Prostate gland (tissue), 2 donors: Measurements from ENCODE around the gene SLC9B1.

ENCODE experiments used
- POLR2A ChIP-seq: fragments of 450-650 bp; IDR thresholded peaks from one replicate; pipeline ENCODE4 v1.6.1; 2016; ENCODE audit warnings: antibody characterized with exemption, mild to moderate bottlenecking
- POLR2AphosphoS5 ChIP-seq: sonication (generic); formaldehyde crosslinking; IDR thresholded peaks from one replicate; pipeline ENCODE4 v1.6.1; 2017; ENCODE audit warnings: antibody characterized with exemption
- TF ChIP-seq, protein P1 (sequence below), 4 experiments: fragments of 200-600 bp in 2 of 4; fragments of 450-650 bp in 2 of 4; sonication (generic) in 2 of 4; IDR thresholded peaks; 1 replicate in 3 of 4; 2 replicates in 1 of 4; pipeline ENCODE4 v1.5.1; 2016 to 2019; ENCODE audit warnings: antibody characterized with exemption in 4 of 4, mild to moderate bottlenecking in 2 of 4, moderate library complexity in 2 of 4

DNA sequence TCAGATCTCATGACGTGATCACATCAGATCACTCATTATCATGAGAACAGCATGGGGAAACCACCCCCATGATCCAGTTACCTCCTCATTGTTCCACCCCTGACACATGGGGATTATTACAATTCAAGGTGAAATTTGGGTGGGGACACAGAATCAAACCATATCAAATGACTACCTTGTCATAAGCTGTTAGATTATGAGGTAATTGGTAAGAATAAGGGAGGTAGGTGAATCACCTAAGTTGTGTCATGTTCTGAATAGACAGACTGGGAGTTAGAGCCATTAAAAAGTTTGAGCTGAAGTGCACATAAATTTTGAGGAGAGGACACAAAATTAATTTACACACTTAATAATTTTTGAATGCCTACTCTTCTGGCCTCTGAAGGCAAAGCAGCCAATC is 24.7 kb downstream of the SLC9B1 start:
- TF ChIP-seq POLR2A (no peak), POLR2AphosphoS5 (no peak)
- TF ChIP-seq, protein P1, sequence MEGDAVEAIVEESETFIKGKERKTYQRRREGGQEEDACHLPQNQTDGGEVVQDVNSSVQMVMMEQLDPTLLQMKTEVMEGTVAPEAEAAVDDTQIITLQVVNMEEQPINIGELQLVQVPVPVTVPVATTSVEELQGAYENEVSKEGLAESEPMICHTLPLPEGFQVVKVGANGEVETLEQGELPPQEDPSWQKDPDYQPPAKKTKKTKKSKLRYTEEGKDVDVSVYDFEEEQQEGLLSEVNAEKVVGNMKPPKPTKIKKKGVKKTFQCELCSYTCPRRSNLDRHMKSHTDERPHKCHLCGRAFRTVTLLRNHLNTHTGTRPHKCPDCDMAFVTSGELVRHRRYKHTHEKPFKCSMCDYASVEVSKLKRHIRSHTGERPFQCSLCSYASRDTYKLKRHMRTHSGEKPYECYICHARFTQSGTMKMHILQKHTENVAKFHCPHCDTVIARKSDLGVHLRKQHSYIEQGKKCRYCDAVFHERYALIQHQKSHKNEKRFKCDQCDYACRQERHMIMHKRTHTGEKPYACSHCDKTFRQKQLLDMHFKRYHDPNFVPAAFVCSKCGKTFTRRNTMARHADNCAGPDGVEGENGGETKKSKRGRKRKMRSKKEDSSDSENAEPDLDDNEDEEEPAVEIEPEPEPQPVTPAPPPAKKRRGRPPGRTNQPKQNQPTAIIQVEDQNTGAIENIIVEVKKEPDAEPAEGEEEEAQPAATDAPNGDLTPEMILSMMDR (IDR thresholded peaks at IDR 0.05): no peak
